SH-SY5Y (cell line): ENCODE data around the gene TMSB4X.

Experiments
- GATA2 ChIP-seq: IDR thresholded peaks from 2 replicates; pipeline ENCODE4 v1.6.1; 2011; ENCODE audit warnings: mild to moderate bottlenecking, low read depth, low read length
- GATA3 ChIP-seq: IDR thresholded peaks from 2 replicates; pipeline ENCODE4 v1.6.1; 2011; ENCODE audit warnings: low read depth, mild to moderate bottlenecking, low read length, moderate library complexity

The TMSB4X gene

GRCh38 chrX:12950851-12951594, 23.9 kb upstream of the TMSB4X start:
- TF ChIP-seq GATA2 (no peak), GATA3 (no peak)

DNA sequence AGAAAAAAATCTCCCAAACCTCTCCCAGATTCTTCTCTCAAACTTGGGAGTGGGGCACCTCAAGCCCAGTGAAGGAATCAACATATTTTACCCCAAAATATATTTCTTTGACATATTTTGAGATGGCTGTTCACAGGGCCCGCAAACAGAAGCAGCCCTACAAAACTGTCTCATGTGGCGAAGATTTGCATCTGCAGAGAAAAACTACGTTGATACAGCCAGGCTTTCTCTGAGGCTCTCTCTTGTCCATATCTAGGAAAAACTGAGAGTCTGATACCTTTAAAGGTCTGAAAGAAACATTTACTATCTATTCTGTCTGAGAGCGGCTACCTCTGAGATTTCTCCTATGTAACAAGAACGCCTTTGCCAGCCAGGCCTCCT, 23.3 kb upstream of the TMSB4X start:
- TF ChIP-seq GATA2 (no peak), GATA3 (no peak)

GRCh38 chrX:12953420-12953819, 21.5 kb upstream of the TMSB4X start:
- TF ChIP-seq GATA3 (no peak), GATA2 (no peak)

- TF ChIP-seq GATA3, result no peak
- TF ChIP-seq GATA2, result no peak
Observed at GRCh38 chrX:12954376-12954775, 20.5 kb upstream of the TMSB4X start.

DNA sequence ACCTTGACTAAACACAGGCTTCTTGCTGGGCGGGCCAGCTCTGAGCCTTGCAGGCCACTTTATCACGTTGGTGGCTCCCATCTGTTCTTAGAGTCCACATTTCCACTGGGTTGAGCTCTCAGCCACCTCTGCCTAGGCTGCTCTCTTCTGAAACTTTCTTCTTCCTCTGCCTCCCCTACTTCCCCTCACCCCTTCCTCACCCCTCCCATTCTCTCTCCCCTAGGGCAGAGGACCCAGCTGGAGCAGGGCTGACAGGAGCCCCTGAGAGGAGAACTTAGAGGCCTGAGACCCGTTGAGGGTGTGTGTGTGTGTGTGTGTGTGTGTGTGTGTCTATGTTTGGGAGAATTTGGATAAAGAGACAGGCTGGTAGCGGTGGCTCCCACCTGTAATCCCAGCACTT, 19.9 kb upstream of the TMSB4X start:
- TF ChIP-seq GATA2 (no peak), GATA3 (no peak)

- TF ChIP-seq GATA3, result no peak
- TF ChIP-seq GATA2, result no peak
Observed at GRCh38 chrX:12955882-12956703, 18.8 kb upstream of the TMSB4X start.

DNA sequence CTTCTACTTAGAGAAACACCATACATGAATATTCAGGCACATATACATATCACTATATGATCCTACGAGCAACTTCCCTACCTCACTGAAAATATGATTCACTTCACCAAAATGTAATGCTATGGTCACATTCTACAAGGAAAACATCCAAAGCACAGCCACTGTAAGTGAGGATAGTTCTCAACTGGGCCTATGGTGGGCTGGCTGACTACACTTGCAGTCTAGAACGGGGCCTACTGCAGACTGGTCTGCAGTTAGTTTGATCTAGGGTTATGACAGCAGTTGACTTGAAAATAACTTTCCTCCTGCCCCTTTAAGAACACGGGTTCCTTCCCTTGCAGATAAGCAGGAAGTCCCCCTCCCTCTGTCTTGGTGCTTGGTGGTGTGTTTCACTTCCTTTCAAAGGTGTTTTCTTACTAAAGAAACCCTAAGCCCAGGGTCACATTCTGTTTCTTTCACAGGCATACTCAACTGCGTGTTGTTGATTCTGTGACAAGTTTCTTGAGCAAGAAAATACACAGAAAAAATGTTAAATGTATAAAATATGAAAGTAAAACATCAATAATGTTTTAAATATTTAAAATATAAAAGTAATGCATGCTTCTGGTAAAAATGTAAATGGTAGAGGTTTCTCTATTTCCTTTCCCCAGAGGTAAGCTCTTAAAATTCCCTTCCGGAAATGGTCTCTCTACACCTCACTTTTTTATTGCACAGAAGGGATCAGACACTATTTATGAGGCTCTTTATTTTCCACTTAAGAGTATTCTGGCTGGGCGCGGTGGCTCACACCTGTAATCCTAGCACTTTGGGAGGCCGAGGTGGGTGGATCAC, 18.0 kb upstream of the TMSB4X start:
- TF ChIP-seq GATA3 (no peak), GATA2 (no peak)

GRCh38 chrX:12958059-12958458, 16.9 kb upstream of the TMSB4X start:
- no peak for TF ChIP-seq GATA3
- no peak for TF ChIP-seq GATA2

- TF ChIP-seq GATA3 (no peak), GATA2 (no peak)
Observed at GRCh38 chrX:12958461-12958860, 16.4 kb upstream of the TMSB4X start.

GRCh38 chrX:12961196-12961718, 13.7 kb upstream of the TMSB4X start:
- TF ChIP-seq GATA3 (no peak), GATA2 (no peak)

GRCh38 chrX:12962041-12962504, 12.8 kb upstream of the TMSB4X start:
- TF ChIP-seq GATA2 (no peak), GATA3 (no peak)

DNA sequence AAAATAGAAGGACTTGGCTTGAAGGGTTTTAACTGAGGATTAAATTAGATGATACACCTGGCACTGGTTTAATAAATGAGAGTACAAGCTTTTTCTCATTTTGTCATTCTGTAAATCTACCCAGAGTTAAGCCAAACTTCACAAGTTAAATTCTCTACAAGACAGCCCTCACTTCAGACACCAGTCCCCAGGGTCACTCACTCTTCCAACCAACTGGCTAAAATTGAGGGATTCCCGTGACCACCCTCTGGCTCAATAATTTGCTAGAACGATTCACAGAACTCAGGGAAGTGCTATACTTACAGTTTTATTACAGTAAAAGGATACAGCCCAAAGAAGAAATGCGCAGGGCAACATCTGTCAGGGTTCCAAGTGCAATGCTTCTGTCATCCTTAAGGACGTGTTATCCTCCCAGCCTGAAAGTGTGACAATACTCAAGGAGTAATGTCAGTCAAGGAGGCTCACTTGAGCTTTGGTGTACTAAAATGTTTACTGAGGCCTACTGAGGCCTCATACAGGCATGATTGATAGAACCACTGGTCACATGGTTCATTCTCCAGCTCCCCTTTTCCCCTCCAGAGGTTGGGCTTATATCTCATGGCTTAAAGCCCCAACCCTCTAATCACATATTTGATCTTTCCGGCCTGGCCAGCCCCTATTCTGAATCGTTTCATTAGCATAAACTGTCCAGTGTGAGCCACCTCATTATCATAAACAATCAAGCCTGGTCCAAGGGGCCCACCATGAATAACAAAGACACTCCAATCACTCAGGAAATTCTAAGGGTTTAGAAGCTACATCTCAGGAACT, 9.6 kb upstream of the TMSB4X start:
- TF ChIP-seq GATA3, result no peak
- TF ChIP-seq GATA2, result no peak

- TF ChIP-seq GATA3 (no peak), GATA2 (no peak)
Observed at GRCh38 chrX:12966151-12966550, 8.8 kb upstream of the TMSB4X start.
